Measurements from ENCODE around the gene GIPC3.
"Not testable (repeated sequence)": the region's sequence is repeated elsewhere in the genome, so short reads cannot be mapped to it uniquely, and the experiment has no call there.

DNA sequence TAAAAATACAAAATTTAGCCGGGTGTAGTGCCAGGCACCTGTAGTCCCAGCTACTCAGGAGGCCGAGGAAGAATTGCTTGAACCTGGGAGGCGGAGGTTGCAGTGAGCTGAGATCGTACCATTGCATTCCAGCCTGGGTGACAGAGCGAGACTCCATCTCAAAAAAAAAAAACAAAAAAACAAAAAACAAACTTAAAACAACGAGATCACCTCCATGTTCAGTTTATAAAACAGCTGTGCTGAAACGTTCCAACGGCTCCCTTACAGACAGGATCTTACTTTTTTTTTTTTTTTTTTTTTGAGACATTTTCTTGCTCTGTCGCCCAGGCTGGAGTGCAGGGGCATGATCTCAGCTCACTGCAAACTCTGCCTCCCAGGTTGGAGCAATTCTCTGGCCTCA is 43.5 kb downstream of the GIPC3 start:
- TF ChIP-seq POLR2A, TAF1, POLR2AphosphoS5, SPI1 (IDR thresholded peaks at IDR 0.05; ENCODE audit: low read depth, low read length): not testable (repeated sequence)
